Measurements from ENCODE around the gene SLC24A3. TPM values are rescaled to one million over a fixed set of nuclear protein-coding genes. Genes with fewer than 3 reads are reported as not detected.
A peak's percentile ranks its signal among the peaks of the same experiment; 100 is the strongest.

The SLC24A3 gene
- polyA plus RNA-seq, 1 donor = 4.0 TPM

DNA sequence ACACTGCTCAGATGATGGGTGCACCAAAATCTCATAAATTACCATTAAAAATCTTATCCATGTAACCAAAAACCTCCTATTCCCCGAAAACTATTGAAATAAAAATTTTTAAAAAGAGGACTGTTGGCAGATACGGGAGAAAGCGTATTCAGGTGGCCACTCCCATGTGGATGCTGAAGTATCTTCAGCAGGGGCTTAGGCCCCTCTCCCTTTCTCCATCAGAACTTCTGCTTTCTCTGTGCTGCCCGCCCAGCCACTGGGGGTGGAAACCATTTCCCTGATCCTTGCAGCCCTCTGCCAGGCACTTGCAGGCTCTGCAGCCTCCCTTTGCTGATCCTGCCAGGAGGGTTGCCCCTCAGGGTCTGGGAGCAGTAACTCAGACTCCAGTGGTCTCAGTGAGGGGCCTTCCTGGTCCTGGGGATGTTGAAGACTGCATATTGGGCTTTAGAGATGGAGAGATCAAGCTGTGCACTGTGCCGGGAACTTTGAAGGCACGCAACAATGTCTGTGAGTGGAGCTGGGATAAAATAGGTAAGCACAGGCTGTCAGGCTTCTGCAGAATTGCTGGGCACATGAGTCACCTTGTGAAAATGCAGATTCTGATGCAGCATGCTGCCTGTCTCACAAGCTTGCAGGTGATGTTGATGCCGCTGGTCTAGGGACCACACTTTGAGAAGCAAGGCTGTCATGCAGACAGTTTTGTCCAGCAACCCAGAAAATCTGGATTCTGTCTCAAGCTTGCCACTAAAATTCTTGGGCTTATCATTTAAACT lies 59.6 kb downstream of the SLC24A3 start:
- DNase-seq = no peak

DNA sequence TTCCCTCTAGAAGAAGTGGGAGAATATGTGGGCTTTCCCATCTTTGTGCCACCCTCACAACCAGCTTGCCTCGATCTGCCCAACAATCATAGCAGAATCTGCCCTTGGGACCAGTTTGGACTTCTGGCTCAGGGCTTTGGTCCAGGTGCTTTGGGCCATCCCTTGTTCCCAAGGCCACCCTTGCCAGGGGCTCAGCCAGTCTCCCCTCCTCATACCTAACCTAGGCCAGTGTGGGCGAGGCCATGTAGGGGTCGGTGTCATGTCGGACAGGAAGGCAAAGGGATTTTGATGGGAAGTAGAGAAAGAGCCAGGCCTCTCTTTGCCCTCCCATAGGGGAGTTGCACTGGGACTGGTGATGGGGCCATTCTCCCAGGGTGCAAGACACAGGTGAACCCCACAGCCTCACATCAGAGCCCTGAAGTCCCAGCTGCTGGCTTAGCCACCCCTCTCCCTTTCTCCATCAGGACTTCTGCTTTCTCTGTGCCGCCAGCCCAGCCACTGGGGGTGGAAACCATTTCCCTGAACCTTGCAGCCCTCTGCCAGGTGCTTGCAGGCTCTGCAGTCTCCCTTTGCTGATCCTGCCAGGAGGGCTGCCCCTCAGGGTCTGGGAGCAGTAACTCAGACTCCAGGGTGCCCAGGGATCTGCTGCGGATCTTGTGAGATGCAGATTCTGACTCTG lies 60.7 kb downstream of the SLC24A3 start:
- DNase-seq = no peak

DNA sequence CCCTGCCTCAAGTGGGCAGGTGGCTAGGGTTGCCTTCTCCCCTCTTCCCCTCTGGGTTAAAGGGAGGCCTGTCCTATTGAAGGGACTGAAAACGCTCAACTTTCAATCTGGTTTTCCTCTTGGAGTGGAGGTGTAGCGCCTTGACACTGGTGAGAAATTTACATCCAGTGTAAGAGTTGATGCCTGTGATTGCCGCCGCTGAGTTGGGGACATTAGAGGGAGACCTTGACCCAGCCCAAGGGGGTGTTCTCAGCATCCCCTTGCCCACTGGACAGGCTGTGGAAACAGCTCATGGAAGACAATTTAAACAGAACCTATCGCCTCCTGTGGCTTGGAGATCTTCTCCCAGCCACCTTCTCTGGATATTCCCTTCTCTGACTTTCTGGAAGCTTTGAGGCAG lies 61.6 kb downstream of the SLC24A3 start:
- DNase-seq = no peak

DNA sequence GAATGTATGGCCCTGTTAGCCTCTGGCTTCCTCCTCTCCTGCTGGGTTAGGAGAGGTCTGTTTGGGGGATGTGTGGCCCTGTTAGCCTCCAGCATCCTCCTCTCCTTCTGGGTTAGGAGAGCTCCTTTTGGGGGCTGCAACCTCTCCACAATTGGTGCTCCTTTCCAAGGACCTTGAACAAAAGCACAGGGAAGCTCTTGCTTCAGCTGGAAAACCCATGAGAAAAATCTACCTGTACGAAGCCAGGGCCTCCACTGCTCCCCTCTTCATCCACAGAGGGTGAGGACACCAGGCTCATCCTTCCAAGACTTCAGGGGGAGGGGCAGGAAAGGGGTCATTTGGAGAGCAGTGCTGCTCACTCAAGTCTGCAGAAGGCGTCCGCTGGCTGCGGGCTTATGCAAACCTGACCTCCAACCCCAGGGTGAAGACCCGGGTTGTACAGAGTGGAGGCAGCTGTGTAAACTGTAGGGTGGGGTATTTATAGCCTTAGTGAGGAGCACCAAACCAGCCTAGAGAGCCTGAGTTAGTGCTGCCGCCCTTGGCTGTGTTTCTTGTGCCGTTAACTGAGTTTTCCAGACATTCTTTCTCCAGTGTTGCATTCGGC lies 62.1 kb downstream of the SLC24A3 start:
- DNase-seq = peak; percentile 70

DNA sequence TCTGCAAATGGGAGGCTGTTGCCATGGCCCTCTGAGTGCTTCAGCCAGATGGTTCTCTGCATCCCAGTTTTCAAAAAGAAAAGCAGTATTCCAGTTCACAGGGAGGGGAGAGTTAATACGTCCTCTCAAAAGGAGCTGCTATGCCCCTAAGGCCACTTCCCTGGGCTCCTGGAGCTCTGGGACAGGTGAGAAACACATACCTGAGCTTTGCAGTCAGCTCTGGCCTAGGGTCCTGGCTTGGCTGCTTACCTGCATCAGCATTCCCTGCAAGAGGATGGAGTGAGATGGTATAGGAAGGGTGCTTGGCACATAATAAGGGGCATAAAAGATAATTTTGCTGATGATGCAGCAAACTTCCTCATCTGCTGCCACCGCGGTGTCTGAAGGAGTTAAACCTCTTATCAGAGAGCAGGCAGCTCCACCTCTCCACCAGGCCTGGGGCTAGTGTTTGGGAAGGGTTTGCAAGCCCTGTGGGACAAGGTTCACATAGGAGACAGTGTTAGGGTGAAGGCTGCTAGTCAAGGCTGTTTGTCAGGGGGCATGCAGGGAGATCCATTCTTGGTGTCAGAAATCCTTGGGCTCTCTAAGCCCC lies 62.7 kb downstream of the SLC24A3 start:
- no peak for DNase-seq

DNA sequence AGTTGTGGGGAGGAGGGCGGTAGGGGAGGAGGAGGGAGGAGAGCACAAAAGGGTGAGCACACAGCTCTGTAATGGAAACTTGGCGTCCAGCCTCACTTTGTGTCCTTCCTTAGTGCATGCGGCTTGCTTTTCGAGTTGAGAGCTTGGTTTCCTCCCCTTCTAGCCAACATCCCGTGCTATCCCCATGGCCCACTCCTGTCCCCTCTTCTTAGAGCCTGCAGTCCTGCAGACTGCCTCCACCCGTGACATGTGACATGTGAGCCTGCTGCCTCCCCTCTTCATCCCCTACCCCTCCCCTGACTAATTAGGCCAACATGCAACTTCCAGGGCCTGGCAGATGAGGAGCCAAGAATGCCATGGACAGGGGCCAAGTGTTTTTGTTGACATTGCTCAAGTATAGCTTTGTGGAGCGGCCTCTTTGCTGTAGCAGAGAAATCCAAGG lies 63.2 kb downstream of the SLC24A3 start:
- DNase-seq = peak; percentile 75

DNA sequence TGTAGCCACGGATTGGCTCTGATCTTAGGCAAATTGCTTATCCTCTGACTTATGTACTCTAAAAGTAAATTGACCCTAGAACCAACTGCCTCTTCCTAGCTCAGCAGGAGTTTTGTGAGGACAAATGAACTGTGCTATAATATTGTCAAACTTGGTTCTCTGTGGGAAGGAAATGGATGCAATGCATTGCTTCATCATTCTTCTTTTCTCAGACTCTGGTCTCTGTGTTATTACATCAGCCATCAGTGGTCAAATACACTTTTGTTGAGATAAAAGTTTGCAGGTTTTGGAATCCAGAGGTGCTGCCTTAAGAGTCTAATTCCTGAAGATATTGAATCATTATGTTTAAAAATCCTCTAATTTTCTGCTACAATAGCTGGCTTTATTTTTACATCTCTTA lies 64.9 kb downstream of the SLC24A3 start:
- DNase-seq = no peak

DNA sequence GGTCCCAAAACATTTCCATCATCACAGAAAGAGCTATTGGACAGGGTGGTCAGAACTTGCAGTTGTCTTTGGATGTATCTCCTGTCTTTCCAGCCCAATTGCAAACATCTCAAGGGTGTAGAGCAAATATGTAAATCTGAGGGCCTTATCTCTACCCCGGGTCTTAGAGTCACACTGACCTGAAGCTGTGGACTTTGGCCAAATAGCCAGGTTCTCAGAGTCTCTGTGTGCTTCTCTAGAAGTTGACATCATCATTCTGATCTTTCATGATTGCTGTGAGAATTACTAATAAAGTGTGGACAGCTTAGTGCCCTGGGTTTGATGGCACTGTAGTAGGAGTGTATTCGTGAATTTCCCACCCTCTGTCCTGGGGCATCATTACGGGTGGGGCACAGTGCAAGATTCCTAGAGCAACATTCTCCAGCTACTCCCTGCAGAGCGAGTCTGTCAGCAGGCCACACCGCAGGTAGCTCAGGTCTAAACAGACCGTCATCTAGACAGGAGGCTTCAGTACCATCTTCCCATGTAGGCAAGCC lies 71.1 kb downstream of the SLC24A3 start:
- no peak for DNase-seq

DNA sequence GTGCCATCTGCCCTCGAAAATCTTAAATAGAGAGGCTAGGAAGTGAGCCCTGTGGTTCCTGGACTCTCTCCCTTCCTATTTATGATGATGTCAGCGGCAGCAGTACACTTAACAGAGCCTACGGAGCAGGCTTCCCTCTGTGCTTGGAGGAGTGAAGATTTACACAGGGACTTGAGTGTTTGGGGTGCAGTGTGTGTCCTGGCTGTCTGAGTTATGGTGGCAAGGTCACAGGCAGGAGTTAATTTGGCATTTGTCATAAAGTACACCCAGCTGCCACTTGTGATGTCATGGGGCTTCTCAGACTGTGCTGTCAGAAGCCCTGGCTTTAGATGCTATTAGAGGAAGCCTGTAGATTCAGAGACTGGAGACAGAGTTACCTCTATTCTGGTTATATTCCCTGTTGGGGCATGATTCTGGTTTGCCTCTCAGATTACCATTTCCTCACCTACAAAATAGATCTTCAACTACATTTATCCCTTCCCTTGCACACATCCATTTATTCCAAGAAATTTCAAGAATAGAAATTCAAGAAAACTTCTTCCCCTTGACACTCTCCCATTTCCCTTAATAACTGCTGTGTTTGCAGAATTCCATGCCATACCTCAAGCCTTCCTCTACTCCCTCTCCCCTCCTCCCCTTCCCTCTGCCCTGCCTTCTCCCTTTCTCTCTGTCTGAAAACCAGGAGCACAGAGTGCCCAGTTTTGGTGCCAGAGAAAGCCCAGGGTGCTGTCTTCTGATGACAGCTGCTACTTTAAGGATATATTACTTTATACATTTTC lies 72.1 kb downstream of the SLC24A3 start:
- DNase-seq = no peak

DNA sequence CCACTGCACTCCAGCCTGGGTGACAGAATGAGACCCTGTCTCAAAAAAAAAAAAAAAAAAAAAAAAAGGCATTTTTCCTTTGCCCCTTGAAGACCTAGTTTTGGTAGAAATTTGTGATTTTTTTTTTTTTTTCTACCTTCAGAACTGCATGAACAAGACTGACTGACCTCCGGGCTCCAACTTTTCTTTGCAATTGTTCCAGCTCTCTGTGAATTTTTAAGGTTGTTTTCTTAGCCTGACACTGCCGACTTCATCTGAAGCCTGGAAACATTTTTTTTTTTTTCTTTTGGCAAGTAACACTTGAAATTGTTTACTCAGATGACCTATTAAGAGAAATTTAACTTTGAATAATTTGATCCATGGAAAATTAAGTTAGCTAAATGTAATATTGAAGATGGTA lies 73.0 kb downstream of the SLC24A3 start:
- DNase-seq = no peak

DNA sequence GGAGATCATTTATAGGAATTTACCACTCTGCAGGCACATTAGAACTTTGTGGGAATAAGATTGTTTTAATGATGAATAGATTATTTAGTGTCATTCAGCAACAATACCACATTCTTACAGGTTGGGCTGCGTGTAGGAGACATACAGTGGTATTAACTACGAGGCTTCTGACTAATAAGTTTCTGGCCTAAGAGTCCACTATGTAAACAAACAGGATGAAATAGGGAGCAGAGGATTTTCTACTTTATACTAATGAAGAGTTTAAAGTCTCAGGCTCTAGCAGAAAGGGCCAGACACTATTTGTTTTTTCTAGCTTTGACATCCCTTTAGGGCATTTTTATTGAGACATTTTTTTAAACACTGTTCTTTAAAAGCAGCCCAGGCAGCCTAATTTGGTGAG lies 75.6 kb downstream of the SLC24A3 start:
- no peak for DNase-seq

DNA sequence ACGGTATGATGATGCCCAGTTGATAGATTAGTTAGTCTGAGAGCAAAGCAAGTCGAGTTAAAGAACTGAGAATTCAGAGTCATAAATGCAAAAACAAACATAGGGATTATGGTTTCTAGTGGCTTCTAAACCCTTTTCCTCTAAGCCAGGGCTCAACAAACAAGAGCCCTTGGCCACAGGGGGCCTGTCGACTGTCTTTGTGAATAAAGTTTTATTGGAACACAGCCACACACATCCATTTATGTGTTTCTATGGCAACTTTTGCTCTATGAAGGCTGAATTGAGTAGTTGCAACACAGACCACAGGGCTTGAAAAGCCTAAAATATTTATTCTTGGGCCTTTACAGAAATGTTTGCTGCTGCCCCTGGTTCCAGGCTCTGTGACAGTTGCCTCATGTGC lies 76.2 kb downstream of the SLC24A3 start:
- no peak for DNase-seq

DNA sequence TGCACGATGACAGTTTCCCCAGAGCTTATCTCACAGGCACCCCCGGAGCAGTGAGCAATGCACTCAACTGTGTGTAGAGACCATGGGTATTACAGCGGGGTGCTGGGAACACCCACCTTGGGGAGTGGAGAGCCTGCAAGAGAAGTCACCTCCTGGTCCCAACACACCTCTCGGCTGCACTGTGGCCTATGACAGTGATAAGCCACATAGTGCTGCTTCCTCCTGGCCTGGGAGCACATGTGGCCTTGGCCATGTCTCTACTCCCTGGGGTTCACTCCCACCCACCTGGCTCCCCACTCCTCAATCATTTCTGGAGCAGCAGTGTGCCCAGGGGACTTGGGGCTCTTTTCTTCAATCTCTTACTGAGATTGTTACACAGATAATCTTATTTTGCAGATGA lies 77.0 kb downstream of the SLC24A3 start:
- no peak for DNase-seq

DNA sequence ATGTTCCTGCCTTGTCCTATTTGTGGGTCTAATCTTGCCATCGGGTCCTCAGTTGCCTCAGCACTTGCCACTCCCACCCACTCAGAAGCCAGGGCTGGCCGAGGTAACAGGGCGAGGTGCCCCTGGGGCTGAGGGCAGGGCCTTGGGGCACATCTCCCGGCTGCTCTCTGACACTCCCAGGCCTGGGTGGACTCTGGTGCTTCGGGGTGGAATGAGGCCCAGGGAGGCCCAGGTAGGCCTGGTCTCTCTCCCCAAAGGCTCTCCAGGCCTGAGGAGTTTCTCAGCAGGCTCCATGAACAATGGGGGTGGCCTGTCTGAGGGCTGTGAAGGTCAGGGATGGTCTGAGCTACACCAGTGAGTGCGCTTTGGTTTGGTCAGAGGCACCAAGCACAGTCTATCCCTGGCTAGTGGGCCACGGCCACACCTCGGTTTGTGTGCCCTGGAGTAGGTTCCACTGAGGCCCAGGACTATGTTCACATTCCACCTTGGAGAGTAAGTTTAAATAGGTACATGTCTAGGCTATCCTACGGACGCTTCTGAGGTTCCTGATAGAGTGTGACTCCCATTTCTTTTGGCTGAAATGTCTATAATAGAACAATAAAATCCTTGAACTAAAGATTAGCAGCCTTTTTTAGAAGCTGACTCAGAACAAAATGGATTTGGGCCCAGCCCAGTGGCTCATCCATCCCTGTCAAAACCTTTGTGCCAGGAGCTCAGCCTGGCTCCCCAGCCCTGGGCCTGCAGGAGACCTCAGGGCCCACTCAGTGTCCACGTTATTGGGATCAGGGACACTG lies 78.8 kb downstream of the SLC24A3 start:
- DNase-seq = no peak

DNA sequence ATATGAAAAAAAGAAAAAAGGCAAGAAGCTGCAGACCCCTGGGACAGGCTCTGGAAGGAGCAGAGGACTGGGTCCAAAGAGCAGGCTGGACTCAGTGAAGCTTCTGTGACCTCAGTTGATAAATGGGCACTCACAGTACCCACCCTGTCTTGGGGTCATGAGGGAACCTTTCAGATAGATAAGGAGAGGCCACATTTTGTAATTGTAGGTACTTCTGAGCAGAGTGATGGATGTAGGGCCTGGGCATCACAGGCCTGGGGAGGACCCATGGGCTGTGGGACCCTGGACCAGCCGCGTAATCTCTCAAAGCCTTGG lies 79.3 kb downstream of the SLC24A3 start:
- no peak for DNase-seq

DNA sequence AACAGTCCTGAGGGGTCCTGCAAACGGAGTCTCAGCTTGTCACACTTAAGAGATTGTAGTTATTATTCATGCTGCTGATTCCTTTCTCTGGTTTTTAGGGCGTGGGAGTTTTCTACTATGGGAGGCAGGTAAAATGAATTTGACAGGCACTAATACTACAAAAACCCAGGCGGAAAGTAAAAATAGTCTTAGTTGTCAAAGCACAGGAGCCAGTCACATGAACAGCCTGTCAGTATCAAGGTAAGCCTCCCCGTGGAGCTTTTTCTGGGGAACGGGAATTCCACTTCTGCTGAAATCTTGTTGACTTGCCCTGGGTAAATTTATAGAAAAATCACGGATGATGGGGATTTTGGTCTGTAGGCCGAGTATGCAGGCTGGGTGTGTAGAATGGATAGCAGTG lies 79.8 kb downstream of the SLC24A3 start:
- no peak for DNase-seq

DNA sequence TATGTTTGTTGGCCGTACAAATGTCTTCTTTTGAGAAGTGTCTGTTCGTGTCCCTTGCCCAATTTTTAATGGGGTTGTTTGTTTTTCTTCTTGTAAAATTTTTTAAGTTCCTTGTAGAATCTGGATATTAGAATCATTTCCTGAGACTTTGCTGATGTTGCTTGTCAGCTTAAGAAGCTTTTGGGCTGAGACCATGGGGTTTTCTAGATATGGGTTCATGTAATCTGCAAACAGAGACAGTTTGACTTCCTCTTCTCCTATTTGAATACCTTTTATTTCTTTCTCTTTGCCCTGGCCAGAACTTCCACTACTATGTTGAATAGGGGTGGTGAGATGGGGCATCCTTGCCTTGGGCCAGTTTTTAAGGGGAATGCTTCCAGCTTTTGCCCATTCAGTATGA lies 82.6 kb downstream of the SLC24A3 start:
- no peak for DNase-seq

DNA sequence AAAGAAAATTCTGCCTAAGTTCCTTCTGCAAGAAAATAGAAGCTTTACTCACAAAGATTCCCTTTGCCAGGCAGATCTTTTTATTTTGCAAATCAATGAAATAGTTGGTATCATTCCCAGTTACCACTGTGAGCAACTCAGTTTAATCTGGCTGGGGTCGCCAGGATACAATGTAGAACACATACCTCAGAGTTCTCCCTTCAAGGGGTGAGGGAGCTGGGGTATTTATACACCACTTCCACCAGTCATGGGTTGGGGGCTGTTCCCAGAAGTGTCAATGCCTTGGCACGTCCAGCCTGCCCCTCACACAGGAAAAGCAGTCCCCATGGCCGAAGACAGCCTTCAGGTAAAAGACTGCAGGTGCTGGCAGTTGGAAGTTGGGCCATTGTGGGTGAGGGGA lies 86.2 kb downstream of the SLC24A3 start:
- no peak for DNase-seq

DNA sequence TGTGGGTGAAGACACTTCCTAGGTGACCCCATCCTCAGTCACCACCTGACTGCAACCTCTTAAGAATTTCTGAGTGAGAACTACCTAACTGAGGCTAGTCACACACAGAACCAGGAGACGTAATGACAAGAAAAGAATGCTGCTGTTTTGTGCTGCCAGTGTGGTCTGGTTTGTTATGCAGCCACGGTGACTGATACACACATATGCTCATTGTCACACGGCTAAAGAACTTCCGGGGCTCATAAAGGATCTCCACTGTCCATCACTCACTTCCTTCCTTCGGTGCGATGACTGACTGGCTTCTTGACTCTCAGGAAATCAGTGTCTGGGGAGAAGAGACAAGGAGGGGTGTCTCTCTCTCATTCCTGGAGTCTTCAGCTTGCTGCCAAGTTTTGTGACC lies 88.0 kb downstream of the SLC24A3 start:
- DNase-seq = no peak

DNA sequence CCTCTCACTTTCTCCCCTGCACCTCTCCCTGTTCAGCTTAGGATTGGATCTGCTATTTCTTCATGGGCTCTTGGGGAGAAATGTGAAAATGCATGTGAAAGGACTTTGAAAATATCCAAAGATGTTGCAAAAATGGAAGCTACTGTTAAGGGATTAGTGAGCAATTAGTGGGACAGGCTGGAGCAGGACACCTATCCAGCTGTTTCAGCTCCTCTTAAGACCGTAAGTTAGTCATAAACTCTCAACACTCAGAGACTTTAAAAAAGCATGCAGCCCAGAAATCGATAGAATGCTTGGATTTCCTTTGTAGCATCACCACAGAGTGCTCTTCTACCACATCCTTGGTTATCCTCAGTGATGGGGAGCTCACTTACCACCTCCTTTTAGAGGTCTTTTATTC lies 88.7 kb downstream of the SLC24A3 start:
- DNase-seq = no peak

DNA sequence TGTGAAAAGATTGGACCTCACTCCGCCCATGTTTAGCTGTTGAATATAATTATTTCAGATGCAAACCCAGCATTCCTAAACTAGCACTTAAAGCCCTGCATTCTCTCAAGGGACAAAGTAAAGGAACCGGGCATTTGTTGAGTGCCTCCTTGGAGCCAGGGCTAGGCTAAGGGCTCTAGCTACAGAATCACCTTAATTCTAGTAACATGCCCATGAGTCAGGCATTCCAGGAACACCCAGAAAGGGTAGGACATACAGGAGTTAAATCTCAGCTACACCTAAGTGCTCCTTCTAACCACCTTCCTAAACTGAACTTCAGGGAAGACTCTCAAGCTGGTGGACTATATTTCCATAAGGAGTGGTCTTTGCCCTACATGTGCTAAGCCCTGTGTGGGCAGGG lies 89.4 kb downstream of the SLC24A3 start:
- no peak for DNase-seq
